Inflammatory macrophage (primary cell): ENCODE results near the gene SDCCAG8.

Experiments used
- DNase-seq, 2 donors: peaks; one replicate each; pipeline ENCODE4 v3.0.0-alpha.2; 2020 to 2022

The SDCCAG8 gene

GRCh38 chr1:243428084-243428483 lies 172.2 kb downstream of the SDCCAG8 start:
- DNase-seq = no peak

GRCh38 chr1:243428617-243429342 lies 172.9 kb downstream of the SDCCAG8 start:
- no peak for DNase-seq

GRCh38 chr1:243431591-243431990 lies 175.8 kb downstream of the SDCCAG8 start:
- no peak for DNase-seq

- no peak for DNase-seq
Observed at GRCh38 chr1:243432136-243432535, 176.3 kb downstream of the SDCCAG8 start.

GRCh38 chr1:243433737-243434370 lies 178.0 kb downstream of the SDCCAG8 start:
- DNase-seq = no peak

- DNase-seq = no peak
Observed at GRCh38 chr1:243434594-243434993, 178.8 kb downstream of the SDCCAG8 start.

- DNase-seq = no peak
Observed at GRCh38 chr1:243435836-243436235, 180.0 kb downstream of the SDCCAG8 start.

- no peak for DNase-seq
Observed at GRCh38 chr1:243438146-243438545, 182.3 kb downstream of the SDCCAG8 start.

- DNase-seq = no peak
Observed at GRCh38 chr1:243438815-243439214, 183.0 kb downstream of the SDCCAG8 start.

- DNase-seq = no peak
Observed at GRCh38 chr1:243440406-243440805, 184.6 kb downstream of the SDCCAG8 start.

- DNase-seq = no peak
Observed at GRCh38 chr1:243441601-243442000, 185.8 kb downstream of the SDCCAG8 start.

GRCh38 chr1:243443557-243443956 lies 187.7 kb downstream of the SDCCAG8 start:
- no peak for DNase-seq

- peak; percentile 49 to 60 for DNase-seq
Observed at GRCh38 chr1:243447347-243447746, 191.5 kb downstream of the SDCCAG8 start.

GRCh38 chr1:243447844-243448243 lies 192.0 kb downstream of the SDCCAG8 start:
- DNase-seq = no peak

- no peak for DNase-seq
Observed at GRCh38 chr1:243449373-243449772, 193.5 kb downstream of the SDCCAG8 start.

GRCh38 chr1:243452092-243452491 lies 196.3 kb downstream of the SDCCAG8 start:
- peak; percentile 39 to 64 for DNase-seq

GRCh38 chr1:243454328-243454997 lies 198.6 kb downstream of the SDCCAG8 start:
- no peak for DNase-seq

GRCh38 chr1:243455760-243456651 lies 200.2 kb downstream of the SDCCAG8 start:
- no peak for DNase-seq

GRCh38 chr1:243457363-243457982 lies 201.6 kb downstream of the SDCCAG8 start:
- no peak for DNase-seq

GRCh38 chr1:243459059-243459458 lies 203.2 kb downstream of the SDCCAG8 start:
- peak; percentile 50 to 53 for DNase-seq

GRCh38 chr1:243461700-243462099 lies 205.9 kb downstream of the SDCCAG8 start:
- no peak for DNase-seq
